HG03095 (cell line): ENCODE data around the gene ATP2B2.
"Not testable (repeated sequence)": the region's sequence is repeated elsewhere in the genome, so short reads cannot be mapped to it uniquely, and the experiment has no call there.

ENCODE experiments used
- ATAC-seq: cut with Tn5 transposase; IDR thresholded peaks from one replicate; pipeline ENCODE4 v1.9.1; 2021; ENCODE audit warnings: moderate library complexity; ENCODE audit not compliant: unreplicated experiment

Gene ATP2B2

DNA sequence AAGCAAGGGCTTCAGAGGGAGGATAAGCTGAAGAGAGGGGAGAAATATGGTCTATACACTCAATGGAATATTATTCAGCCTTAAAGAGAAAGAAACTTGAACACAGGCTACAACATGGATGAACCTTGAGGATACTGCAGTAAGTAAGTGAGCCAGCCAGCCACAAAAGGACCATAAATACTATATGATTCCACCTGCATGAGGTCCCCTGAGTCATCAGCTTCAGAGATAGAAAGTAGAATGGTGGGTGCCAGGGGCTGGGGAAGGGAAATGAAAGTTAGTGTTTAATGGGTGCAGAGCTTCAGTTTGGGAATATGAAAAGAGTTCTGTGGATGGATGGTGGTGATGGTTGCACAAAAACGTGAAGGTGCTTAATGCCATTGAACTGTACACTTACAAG is 116.0 kb downstream of the ATP2B2 start:
- no peak for ATAC-seq

DNA sequence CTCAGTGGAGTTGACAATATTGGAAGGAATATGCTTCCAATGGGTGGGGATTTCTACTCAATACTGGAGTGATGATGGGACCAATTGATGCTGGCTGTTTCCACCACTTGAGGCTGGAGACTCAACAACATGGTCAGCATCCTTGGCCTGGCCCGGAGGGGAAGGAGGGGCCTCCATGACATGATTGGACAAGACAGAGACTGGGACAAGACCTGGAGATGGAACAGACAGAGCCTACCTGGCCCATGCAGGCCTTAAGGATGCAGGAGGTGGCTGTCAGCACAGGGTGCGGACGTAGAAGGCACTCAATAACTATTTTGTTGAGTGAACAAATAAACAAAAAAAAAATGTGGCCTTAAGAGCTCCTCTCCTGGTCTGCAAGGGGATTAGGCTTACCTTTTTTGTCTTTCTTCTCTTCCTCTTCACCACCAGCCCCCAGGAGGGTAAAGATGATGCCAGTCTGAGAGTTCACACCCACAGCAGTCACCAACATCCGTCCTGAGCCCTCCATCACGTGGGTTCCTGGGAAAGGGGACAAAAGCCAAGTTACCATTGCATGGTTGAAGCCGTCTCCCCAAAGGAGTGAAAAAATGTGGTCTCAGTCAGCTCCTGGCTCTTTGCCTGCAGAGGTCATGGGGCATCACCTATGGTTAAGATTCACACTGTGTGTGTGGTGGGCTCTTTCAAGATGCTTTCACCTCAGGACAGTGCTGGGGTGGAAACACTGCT is 117.3 kb downstream of the ATP2B2 start:
- ATAC-seq, result no peak

DNA sequence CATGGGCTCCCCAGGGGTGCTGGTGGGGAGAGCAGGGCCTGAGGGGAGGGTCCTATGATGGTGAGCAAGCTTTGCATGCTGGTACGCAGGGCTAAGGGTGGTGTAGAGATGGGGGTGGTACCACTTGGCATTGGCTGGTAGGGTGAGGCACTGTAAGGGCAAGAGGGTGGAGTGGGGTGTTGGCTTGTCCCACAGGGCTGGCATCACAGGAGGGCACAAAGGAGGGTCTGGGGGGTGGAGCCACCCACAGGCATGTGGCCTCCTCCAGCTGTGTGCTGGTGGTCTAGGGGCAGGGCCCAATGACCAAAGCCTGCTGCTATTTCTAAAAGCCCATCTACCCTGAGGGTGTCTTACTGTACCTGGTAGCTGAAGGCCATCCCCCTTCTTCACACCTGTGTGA is 119.3 kb downstream of the ATP2B2 start:
- ATAC-seq, result no peak

DNA sequence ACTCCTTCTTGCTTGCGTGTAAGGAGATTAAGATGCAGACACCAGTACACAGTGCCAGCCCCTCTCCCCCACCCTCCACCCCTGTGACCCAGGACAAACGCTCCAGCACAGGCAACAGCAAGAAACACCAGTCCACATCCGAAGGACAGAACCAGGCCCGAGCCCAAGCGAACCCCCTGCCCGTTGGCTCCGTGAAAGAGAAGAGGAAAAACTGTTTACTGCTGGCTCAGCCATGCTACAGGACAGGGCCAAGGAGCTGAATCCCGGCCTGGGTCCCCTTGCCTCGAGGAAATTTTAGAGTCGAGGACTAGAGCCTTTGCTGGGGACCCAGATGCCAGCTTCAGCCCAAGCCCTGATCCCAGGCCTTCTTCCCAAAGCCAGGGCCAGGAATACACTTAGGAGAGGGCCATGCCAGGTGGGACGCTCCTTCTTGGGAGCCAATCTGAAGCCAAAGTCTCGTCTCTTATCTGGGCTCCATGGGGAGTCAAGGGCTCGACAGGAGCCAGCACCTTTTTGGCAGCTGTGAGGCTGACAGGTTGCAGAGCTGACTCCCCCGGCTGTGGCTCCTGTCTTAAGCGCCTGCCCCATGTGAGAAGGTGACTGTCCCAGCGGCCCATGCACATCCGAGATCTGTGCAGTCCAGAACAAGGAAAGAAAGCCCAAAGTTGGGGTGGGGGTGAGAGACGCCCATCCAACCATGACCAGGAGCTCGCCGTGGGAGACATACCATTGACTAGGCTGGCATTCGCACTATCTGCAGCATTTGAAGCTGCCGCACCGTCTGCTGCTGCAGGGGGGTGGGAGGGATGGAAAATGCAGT is 120.6 kb downstream of the ATP2B2 start:
- ATAC-seq, result no peak

DNA sequence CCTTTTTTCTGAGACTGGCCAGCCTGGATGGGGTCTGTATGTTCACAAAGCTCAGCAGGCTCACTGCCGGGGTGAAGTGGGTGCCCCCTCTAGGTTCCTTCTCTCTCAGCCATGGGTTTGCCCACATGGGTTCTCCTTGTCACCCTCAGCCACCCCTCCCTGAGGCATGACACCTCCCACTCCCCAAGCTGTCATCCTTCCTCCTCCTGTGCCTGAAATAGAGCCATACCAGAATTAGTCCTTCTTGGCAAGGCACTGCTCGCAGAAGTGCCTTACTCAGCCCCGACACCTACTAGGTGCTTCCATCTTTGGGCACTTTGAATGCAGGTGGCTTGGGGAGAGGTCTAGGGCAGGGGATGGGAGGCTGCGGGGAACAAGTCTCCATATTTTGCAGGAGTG is 121.5 kb downstream of the ATP2B2 start:
- ATAC-seq, result no peak

DNA sequence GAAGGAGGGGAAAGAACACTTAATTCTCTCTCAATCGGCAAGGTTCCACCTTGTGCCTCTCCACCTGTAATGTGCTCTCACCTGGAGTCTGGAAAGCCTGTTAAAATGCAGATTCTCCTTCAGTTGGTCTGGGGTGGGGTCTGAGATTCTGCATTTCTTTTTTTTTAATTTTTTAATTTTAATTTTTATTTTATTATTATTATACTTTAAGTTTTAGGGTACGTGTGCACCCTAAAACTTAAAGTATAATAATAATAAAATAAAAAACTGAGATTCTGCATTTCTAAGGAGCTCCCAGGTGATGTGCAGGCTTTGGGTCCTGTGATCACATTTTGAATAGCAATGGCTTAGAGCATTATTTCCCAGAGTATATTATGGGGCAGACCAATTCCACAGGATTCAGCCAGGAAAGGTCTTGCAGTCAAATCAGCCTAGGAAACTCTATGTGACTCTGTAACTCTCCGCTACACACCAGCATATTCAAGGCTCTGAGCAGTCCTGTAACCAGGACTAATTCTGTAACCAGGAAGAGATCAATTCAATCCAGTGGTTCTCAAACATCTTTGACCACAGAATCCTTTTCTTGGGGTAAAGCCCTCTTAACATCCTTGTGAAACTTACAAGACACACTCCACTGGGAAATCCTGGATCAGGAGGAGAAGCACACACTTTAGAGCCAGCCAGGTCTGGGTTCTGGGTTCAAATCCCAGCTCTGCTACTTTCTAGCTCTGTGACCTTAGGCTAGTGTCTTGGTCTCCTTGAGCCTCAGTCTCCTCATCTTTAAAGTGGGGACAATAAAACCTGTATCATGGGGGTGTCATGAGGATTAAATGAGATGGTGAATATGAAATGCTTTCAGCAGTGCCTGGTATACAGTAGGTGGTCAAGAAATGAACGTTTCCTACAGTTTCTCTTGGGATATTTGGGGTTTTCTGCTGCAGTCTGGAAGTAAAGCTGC is 122.2 kb downstream of the ATP2B2 start:
- ATAC-seq, result no peak

DNA sequence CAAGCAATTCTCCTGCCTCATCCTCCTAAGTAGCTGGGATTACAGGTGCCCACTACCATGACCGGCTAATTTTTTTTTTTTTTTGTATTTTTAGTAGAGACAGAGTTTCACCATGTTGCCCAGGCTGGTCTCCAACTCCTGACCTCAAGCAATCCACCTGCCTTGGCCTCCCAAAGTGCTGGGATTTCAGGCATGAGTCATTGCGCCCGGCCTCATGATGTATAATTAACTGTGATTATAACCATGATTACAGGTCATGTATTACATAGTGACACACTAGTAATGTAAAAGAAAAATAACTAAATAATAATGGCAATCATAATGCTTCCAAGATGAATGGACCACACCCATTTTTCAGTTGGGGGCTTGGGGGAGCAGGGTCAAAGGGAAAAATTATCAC is 122.9 kb downstream of the ATP2B2 start:
- not testable (repeated sequence) for ATAC-seq

DNA sequence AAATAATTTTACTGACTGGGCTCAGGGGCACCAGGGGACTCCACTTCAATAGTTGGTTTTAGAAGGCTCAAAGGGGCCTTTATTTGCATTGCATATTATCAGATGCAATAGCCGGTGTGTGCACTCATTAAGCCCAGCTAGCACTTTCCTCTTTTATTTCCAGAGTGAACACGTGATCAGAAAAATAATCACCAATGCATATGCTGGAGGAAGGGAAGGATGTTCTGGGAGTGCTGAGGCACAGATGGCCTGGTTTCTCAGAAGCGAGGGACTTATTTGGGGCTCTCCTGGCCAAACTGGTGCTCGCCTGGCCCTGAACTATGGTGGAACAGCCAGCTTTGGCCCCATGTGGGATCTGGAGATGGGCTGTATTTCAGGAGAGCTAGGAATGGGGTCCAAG is 124.0 kb downstream of the ATP2B2 start:
- no peak for ATAC-seq

DNA sequence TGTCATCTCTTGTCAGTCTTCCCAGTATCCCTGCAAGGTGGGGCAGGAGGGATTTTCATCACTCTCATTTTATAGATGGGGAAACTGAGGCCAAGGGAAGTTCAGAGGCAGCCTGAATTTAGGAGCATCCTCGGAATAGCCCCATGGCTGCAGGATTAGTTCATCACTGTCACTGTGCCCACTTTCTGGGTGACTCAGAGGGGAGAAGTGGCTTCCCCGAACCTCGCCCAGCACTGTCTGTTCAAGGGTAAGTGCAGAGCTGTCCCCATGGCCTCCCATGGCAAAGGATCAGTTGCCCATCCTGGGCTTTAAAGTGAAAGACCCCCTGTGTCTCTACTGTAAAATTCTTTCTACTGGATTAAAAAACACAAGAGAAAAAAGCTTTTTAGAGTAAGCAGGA is 124.5 kb downstream of the ATP2B2 start:
- no peak for ATAC-seq

DNA sequence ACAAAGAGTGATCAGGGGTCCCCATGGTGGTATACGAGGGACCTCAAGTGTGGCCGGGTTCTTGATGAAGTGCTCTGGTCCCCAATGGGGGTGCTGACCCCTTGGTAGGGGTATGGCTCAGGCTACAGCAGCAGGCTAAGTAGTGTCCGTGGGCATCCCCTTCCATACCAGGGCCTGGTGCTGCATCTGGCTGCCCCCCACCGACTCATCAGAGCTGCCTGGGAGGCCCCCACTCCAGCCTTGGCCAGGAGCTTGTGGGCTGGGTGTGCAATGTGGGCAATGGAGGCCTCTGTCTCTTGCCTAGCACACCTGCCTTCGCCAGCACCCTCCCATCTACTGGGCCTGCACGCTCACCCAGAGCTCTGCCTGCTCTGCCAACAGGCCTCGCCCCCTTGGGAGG is 125.4 kb downstream of the ATP2B2 start:
- ATAC-seq, result no peak

DNA sequence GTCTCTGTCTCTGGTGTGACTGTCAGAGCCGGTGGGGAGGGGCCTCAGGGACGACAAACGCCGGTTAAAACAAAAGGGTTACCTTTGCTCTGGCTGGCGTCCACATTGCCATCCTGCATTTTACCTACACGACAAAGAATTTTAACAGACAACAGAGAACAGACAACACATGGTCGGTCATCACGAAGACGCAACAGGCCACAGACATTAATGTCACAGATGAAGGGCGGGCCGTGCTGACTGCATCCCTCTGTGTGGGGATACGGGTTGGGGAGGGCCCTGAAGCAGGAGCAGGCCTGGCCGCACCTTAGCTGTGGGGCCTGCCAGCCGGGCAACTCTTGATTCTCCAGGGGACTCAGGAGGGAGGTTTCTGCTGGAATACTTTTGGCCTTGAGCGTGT is 126.2 kb downstream of the ATP2B2 start:
- no peak for ATAC-seq

DNA sequence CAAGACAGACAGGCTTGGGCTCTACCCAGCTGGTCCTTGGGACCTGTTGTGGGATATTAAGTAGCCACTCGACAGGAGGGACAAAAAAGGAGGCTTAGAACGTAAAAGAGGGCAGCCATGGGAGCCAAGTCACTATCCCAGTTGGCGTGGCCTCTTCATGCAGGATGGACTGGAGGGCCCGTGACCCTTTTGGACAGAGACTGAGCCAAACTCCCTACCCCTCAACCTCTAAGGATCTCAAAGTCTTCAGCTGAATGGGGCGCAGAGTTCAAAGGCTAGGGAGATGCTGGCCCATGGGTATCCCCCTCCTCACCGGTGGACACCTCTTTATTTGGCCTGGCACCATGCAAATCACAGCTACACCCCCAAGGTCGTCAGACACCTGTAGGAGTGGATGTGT is 126.6 kb downstream of the ATP2B2 start:
- no peak for ATAC-seq

DNA sequence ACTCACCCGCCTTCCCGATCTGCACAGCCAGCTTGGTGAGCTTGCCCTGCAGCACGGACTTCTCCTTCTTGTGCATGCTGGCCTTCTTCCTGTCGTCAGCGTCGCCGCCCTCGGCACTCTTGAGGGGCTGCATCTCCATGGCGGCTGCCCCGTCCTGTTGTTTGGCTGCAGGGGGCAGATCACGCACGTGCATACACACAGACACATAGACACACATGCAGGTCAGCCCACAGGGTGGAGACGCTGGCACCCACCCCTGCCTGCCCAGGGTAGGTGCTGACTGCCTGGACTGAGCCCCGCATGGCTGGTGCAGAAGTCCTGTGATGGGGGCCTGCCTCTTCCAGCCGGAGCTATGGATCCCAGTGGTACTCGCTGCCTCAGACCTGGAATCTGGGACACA is 127.1 kb downstream of the ATP2B2 start:
- no peak for ATAC-seq

DNA sequence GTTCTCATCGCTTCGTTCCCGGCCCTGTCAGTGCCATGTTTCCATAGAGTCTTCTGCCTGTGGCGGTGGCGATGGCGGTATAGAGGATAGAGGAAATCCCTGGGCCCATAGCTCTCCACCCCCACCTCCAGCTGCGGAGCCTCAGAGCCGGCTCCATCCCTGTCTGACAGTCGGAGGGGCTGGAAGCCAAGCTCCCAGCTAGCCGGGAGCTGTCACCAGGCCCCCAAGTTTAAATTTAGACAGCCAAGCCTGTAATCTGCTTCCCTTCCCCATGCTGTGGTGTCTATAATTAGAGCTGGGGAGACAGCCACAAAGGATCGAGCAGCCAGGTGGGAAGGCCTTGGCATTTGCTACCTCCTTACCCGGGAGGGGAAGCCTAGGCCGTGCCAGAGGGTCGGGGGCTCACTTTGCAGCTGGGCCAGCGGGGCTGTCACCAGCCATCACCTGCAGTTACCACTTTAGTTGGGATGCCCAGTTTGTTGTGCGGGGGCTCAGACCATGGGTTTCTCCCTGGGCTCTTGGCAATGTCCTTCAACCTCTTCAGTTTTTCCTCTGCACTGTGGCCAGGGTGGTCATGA is 128.1 kb downstream of the ATP2B2 start:
- no peak for ATAC-seq

DNA sequence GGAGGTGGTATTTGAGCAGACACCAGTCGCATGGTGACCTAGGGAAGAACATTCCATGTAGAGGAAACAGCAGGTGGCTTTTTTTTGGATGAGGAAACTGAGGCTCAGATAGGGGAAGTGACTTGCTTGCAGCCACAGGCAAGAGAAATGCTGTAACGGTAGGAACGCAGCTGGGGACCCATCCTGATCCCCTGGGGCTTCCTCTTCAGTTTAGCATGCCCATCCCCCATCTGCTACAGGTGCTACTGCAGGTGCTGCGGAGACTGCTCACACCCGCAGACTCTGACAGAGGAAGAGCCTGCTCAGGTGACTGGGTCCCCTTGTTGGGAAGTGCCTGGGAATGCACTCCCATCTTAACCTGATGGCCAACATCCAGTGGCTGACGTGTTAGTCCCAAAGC is 129.0 kb downstream of the ATP2B2 start:
- ATAC-seq, result no peak

DNA sequence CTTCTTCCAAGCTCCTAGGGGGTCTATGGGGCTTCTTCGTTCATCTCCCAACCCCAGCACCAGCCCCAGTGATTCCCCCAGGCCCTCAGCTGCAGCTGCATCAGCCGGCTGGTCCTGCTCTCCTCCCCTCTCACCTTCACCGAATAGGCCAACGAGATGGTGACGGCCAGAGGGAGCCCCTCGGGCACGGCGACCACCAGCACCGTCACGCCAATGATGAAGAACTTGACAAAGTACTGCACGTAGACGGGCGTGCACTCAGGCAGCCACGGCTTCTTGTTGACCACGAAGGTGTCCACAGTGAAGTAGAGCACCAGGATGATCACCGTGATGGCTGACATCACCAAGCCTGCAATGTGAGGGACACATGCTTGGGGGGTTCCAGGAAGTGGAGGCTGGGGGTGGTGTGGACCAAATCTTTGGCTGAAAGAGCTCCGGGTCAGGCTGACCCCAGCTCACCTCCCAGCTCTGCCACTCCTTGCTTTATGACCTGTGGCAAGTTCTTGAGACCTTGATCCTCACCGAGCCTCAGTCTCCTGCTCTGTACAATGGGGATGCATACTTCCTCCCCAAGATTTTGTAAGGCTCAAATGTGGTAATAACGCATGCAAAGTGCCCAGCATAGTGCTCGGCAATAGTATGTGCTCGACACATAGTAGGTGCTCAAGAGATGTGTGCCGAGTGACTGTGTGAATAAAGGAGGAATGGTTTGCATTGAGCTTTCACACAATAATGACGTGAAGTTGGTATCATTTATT is 129.9 kb downstream of the ATP2B2 start:
- ATAC-seq, result no peak

DNA sequence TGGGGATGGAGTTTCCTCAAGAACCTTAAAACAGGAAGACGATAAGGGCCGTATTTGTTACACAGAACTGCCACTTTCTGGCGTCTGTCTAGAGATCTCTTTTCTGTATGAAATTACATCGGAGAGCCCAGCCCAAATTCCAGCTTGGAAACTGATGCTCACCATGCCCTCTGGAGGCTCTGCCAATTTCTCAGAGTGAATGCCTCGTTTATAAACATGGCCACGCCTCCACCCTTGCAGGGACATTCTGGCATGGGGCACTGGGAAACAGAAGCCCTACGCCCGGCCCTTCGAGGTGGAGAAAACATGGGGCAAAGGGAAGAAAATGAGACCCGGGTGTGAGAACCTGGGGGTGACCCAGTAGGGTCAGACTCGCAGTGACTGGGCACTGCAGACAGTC is 131.1 kb downstream of the ATP2B2 start:
- no peak for ATAC-seq

DNA sequence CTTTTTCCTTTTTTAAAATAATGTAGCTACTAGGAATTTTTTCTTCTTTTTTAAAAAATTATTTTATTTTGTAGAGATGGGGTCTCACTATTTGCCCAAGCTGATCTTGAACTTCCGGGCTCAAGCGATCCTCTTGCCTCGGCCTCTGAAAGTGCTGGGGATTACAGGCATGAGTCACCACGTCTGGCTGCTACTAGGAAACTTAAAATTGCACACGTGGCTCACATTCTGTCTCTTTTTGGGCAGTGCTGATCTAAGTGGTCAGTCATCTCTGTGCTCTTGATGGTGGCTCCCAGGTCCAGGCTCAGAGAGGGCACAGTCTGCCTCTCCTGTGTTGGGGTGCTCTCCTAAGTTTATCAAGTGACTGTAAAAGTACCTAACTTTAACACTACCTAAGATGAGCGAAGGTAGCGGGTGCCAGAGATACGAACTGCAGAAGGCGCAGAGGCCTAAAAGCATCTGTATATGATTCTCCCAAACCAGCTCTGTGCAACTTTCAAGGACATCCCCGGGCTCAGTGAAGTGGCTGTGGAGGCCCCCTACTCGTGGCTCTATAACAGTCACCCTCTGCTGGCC is 131.6 kb downstream of the ATP2B2 start:
- ATAC-seq, result no peak

DNA sequence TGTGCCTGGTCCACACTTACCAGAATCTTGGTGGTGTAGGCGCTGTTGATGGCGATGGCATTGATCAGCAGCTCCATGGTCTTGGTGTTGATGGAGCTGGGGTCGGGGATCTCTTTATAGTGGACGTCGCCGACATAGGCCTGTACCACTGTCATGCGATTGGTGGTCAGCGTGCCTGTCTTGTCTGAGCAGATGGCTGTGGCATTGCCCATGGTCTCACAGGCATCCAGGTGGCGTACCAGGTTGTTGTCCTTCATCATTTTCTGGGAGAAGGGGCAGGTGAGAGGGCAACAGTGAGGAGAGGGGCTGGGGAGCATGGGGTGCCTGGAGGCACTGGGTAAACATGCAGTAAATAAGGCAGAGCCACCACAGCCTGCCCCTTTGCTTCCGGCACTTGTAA is 133.6 kb downstream of the ATP2B2 start:
- no peak for ATAC-seq

DNA sequence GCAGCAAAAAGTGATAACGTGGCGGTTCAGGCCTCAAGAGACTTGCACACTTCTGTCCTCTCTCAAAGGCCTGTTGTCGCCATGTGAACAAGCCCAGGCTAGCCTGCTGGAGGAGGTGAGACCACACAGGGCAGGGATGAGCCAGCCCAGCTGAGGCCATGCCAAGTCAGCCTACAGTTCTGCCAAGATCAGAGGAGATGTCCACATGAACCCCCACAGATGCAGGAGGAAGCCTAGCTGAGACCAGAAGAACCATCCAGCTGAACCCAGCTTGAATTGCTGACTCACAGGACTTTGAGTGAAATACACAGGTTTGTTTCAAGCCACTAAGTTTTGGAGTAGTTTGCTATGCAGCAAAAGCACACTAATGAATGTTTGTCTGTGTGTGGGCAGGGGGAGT is 134.2 kb downstream of the ATP2B2 start:
- ATAC-seq, result no peak
